H1 (cell line): ENCODE data around the gene BPIFB3. TPM values are rescaled to one million over a fixed set of nuclear protein-coding genes. Genes with fewer than 3 reads are reported as not detected.

Experiments used
- CTCF ChIA-PET: fragments of 300-600 bp; sonication (Branson Sonifier 250); formaldehyde crosslinking; loops from one replicate; lab custom pipeline; 2021; ENCODE audit not compliant: partially characterized antibody; lab: Charles Lee
- POLR2A ChIA-PET: fragments of 300-600 bp; sonication (Branson Sonifier 250); formaldehyde crosslinking; loops from one replicate; lab custom pipeline; 2021; ENCODE audit warnings: inconsistent platforms; ENCODE audit not compliant: partially characterized antibody; lab: Charles Lee
- DNase-seq, 2 experiments: peaks; one replicate each; pipeline versions ENCODE4 v3.0.0 to v3.0.0-alpha.2; 2010 to 2022; ENCODE audit warnings: low spot score in 2 of 2, low read depth in 1 of 2, mixed read lengths in 1 of 2
- FAIRE-seq: peaks from 2 replicates; lab custom pipeline; 2011; peaks lifted over from hg19 to GRCh38; lab: Jason Lieb, UNC
- H2AFZ ChIP-seq: 2 replicates; pipeline ENCODE4 v1.8.1; 2012; ENCODE audit warnings: low read length, inconsistent platforms
- H2AK5ac ChIP-seq: 2 replicates; pipeline ENCODE4 v1.6.1; 2013; ENCODE audit warnings: low read depth, low read length
- H2BK120ac ChIP-seq: replicated peaks from 2 replicates; pipeline ENCODE3; 2013; ENCODE audit warnings: low read depth, low read length, inconsistent platforms
- H2BK12ac ChIP-seq: 2 replicates; pipeline ENCODE4 v1.6.1; 2013; ENCODE audit warnings: low read depth, low read length
- H2BK15ac ChIP-seq: 2 replicates; pipeline ENCODE4 v1.6.1; 2013; ENCODE audit warnings: low read length
- H2BK20ac ChIP-seq: 2 replicates; pipeline ENCODE4 v1.6.1; 2013; ENCODE audit warnings: low read length
- H2BK5ac ChIP-seq: 2 replicates; pipeline ENCODE4 v1.6.1; 2013; ENCODE audit warnings: low read depth, low read length
- H3K14ac ChIP-seq: 2 replicates; pipeline ENCODE4 v1.6.1; 2013; ENCODE audit warnings: inconsistent platforms; ENCODE audit not compliant: insufficient read length
- H3K18ac ChIP-seq: 2 replicates; pipeline ENCODE4 v1.6.1; 2013; ENCODE audit warnings: low read length; ENCODE audit errors: extremely low read depth
- H3K23ac ChIP-seq: 2 replicates; pipeline ENCODE4 v1.6.1; 2013; ENCODE audit warnings: inconsistent platforms; ENCODE audit not compliant: insufficient read length
- H3K23me2 ChIP-seq: 2 replicates; pipeline ENCODE4 v1.6.1; 2013; ENCODE audit warnings: low read depth, low read length
- H3K27ac ChIP-seq: 2 replicates; pipeline ENCODE4 v1.6.1; 2011; ENCODE audit warnings: low read depth, low read length, inconsistent platforms
- H3K27me3 ChIP-seq, 4 experiments: replicated peaks in 1 of 4; 1 replicate in 1 of 4; 2 replicates in 3 of 4; pipeline versions ENCODE4 v1.6.1 to v1.8.1; 2011 to 2013; ENCODE audit warnings: low read length in 3 of 4, mild to moderate bottlenecking in 3 of 4, inconsistent platforms in 2 of 4, mixed read lengths in 2 of 4, moderate library complexity in 1 of 4; ENCODE audit not compliant: control insufficient read depth in 3 of 4, insufficient read depth in 3 of 4; ENCODE audit errors: extremely low read depth in 1 of 4
- H3K36me3 ChIP-seq, 4 experiments: 2 replicates each; pipeline versions ENCODE4 v1.6.1 to v1.8.1; 2011 to 2013; ENCODE audit warnings: mild to moderate bottlenecking in 4 of 4, low read length in 3 of 4, moderate library complexity in 2 of 4, control low read depth in 1 of 4, inconsistent platforms in 1 of 4; ENCODE audit not compliant: insufficient read depth in 4 of 4, control insufficient read depth in 2 of 4
- H3K4ac ChIP-seq: replicated peaks from 2 replicates; pipeline ENCODE3; 2013; ENCODE audit warnings: low read length, low read depth, mixed read lengths, inconsistent platforms; ENCODE audit not compliant: insufficient read length
- H3K4me1 ChIP-seq, 4 experiments: replicated peaks in 1 of 4; 1 replicate in 1 of 4; 2 replicates in 3 of 4; pipeline versions ENCODE4 v1.6.1 to v1.8.1; 2011 to 2013; ENCODE audit warnings: low read length in 3 of 4, inconsistent platforms in 2 of 4, mixed read lengths in 1 of 4; ENCODE audit not compliant: insufficient read depth in 4 of 4, control insufficient read depth in 3 of 4
- H3K4me2 ChIP-seq, 2 experiments: 2 replicates each; pipeline versions ENCODE4 v1.6.1 to v1.8.1; 2011 to 2013; ENCODE audit warnings: low read depth in 2 of 2, low read length in 2 of 2, control low read depth in 1 of 2, inconsistent platforms in 1 of 2, mild to moderate bottlenecking in 1 of 2; ENCODE audit not compliant: insufficient read depth in 1 of 2
- H3K4me3 ChIP-seq, 4 experiments: fragments of 200-600, 300-600 bp in 1 of 4; sonication (generic), shearing (Covaris generic), sonication (Bioruptor Twin) in 1 of 4; 2 replicates each; pipeline versions ENCODE4 v1.5.1 to v1.8.1; 2011 to 2016; ENCODE audit warnings: low read length in 4 of 4, low read depth in 3 of 4, control low read depth in 2 of 4, inconsistent platforms in 2 of 4, mild to moderate bottlenecking in 2 of 4, mixed read lengths in 1 of 4, moderate library complexity in 1 of 4; ENCODE audit not compliant: insufficient read depth in 2 of 4; ENCODE audit errors: extremely low read depth in 1 of 4
- H3K56ac ChIP-seq: replicated peaks from 2 replicates; pipeline ENCODE3; 2013; ENCODE audit warnings: low read depth, mild to moderate bottlenecking, mixed read lengths, low read length, inconsistent platforms; ENCODE audit not compliant: insufficient read length
- H3K79me1 ChIP-seq: 2 replicates; pipeline ENCODE4 v1.6.1; 2013; ENCODE audit warnings: low read depth, low read length, control low read depth
- H3K79me2 ChIP-seq, 2 experiments: 2 replicates each; pipeline versions ENCODE4 v1.6.1 to v1.8.1; 2012 to 2013; ENCODE audit warnings: low read length in 2 of 2, mild to moderate bottlenecking in 2 of 2, inconsistent platforms in 1 of 2; ENCODE audit not compliant: insufficient read depth in 2 of 2, control insufficient read depth in 1 of 2
- H3K9ac ChIP-seq, 4 experiments: replicated peaks in 1 of 4; 1 replicate in 1 of 4; 2 replicates in 3 of 4; pipeline versions ENCODE4 v1.6.1 to v1.8.1; 2011 to 2013; ENCODE audit warnings: low read depth in 3 of 4, low read length in 3 of 4, control low read depth in 2 of 4, mild to moderate bottlenecking in 2 of 4, moderate library complexity in 2 of 4, inconsistent platforms in 1 of 4; ENCODE audit errors: extremely low read depth in 1 of 4
- H3K9me3 ChIP-seq, 2 experiments: 2 replicates each; pipeline versions ENCODE4 v1.6.1 to v1.8.1; 2012 to 2013; ENCODE audit warnings: mild to moderate bottlenecking in 2 of 2, moderate library complexity in 2 of 2, control low read depth in 1 of 2, inconsistent platforms in 1 of 2, low read depth in 1 of 2, low read length in 1 of 2, mixed read lengths in 1 of 2; ENCODE audit not compliant: insufficient read depth in 2 of 2
- H4K20me1 ChIP-seq, 2 experiments: replicated peaks in 1 of 2; 2 replicates each; pipeline versions ENCODE3 to v1.8.1; 2011 to 2013; ENCODE audit warnings: inconsistent platforms in 2 of 2, low read length in 2 of 2, mild to moderate bottlenecking in 1 of 2; ENCODE audit not compliant: insufficient read depth in 2 of 2, control insufficient read depth in 1 of 2
- H4K5ac ChIP-seq: 2 replicates; pipeline ENCODE4 v1.6.1; 2013; ENCODE audit warnings: low read length, low read depth, mixed read lengths, inconsistent platforms; ENCODE audit not compliant: insufficient read length
- H4K8ac ChIP-seq: 2 replicates; pipeline ENCODE4 v1.8.0; 2013; ENCODE audit warnings: mild to moderate bottlenecking, moderate library complexity, low read length, inconsistent platforms; ENCODE audit not compliant: insufficient read depth; ENCODE audit errors: extremely low read depth
- H4K91ac ChIP-seq: replicated peaks from 2 replicates; pipeline ENCODE3; 2013; ENCODE audit warnings: low read length, mixed read lengths, inconsistent platforms; ENCODE audit not compliant: insufficient read length
- EGR1 ChIP-seq: IDR thresholded peaks from 2 replicates; pipeline ENCODE4 v1.6.1; 2011; ENCODE audit warnings: low read depth, low read length, borderline replicate concordance
- SIX5 ChIP-seq: IDR thresholded peaks from 2 replicates; pipeline ENCODE4 v1.6.1; 2011; ENCODE audit warnings: mild to moderate bottlenecking, low read depth, low read length
- SP1 ChIP-seq: IDR thresholded peaks from 2 replicates; pipeline ENCODE4 v1.6.1; 2011; ENCODE audit warnings: low read depth, low read length
- YY1 ChIP-seq: IDR thresholded peaks from 2 replicates; pipeline ENCODE4 v1.6.1; 2011; ENCODE audit warnings: low read depth, mild to moderate bottlenecking, low read length
- WGBS, 2 experiments: shearing (Covaris generic) in 1 of 2; methylation state at CpG; one replicate each; pipeline versions ENCODE4 v1.1.6 to v1.1.7; 2013 to 2015; ENCODE audit warnings: low lambda C conversion rate in 2 of 2, mixed read lengths in 2 of 2, inconsistent platforms in 1 of 2, low coverage in 1 of 2, missing lambda C conversion rate in 1 of 2; ENCODE audit not compliant: insufficient replicate concordance in 2 of 2, insufficient coverage in 1 of 2, insufficient read length in 1 of 2; ENCODE audit errors: extremely low coverage in 1 of 2, missing lambda C conversion rate in 1 of 2; 5-methylcytosine and 5-hydroxymethylcytosine counted together
- polyA plus RNA-seq, 7 experiments: library from polyadenylated mRNA; depleted of rRNA in 3 of 7; stranded (reverse) in 5 of 7; unstranded in 2 of 7; fragments of >200 nt in 5 of 7; fragments of 200-250 nt in 2 of 7; gene quantifications; 1 replicate in 5 of 7; 2 replicates in 1 of 7; 4 replicates in 1 of 7; pipeline versions ENCODE4 v1.2.1 to v1.2.3, GENCODE V29; 2011 to 2013; ENCODE audit warnings: missing spikeins in 2 of 7, mixed read lengths in 2 of 7
- total RNA-seq: library from RNA; stranded (reverse); fragmentation: NEBNext Ultra II Directional; extraction: Animal tissue kit (Norgen Biotek cat#: 25700); gene quantifications from 2 replicates; pipeline ENCODE4 v1.2.1, GENCODE V29; 2021

BPIFB3 gene
- total and polyA plus RNA-seq, 2 of the 8 experiments (the other 6 are each of a cell fraction or from before 2014, with no cell fraction given), result not detected

- no peaks in the 10 kb centered on the region for H3K9me3 ChIP-seq
- H3K27ac ChIP-seq, result no peak overlapping the region
- H2BK15ac ChIP-seq, result no peak overlapping the region
- no peak overlapping the region for H3K4ac ChIP-seq
- H4K20me1 ChIP-seq, result no peaks in the 10 kb centered on the region
- H2BK120ac ChIP-seq, result no peak overlapping the region
- H3K9ac ChIP-seq, result no peak overlapping the region
- H4K5ac ChIP-seq, result no peak overlapping the region
- ChIA-PET CTCF (interaction anchor here (0.9 to 4.7 kb wide), 26 partner anchors 11 to 225 kb away, joined by 3 to 32 read pairs (median 6); partner anchors contain the start of gene SUN5), POLR2A (no interaction called here)
- H3K4me3 ChIP-seq, result no peak overlapping the region
- no peaks in the 10 kb centered on the region for H3K36me3 ChIP-seq
- no peak overlapping the region for H2BK20ac ChIP-seq
- H2AFZ ChIP-seq, result no peak overlapping the region
- H4K91ac ChIP-seq, result no peak overlapping the region
- no peak for FAIRE-seq
- no peak overlapping the region for H3K14ac ChIP-seq
- no peak overlapping the region for H2AK5ac ChIP-seq
- no peak overlapping the region for H4K8ac ChIP-seq
- H3K79me2 ChIP-seq, result no peaks in the 10 kb centered on the region
- H3K4me1 ChIP-seq, result no peaks in the 10 kb centered on the region
- 85% methylated on average over 4 of the region's 4 CpGs; no CpG with 5 or more reads in 1 of the 2 experiments for WGBS, 2 experiments
- no peak overlapping the region for H3K4me2 ChIP-seq
- no peaks in the 10 kb centered on the region for H3K79me1 ChIP-seq
- H3K23me2 ChIP-seq, result peaks cover 7% of the 10 kb centered on the region; the same call in 1 of the 2 replicates
- no peak overlapping the region for H3K18ac ChIP-seq
- no peaks in the 10 kb centered on the region for H3K27me3 ChIP-seq
- TF ChIP-seq YY1 (no peak), SP1 (no peak), SIX5 (no peak), EGR1 (no peak)
- H2BK5ac ChIP-seq, result no peak overlapping the region
- H3K56ac ChIP-seq, result no peak overlapping the region
- no peak overlapping the region for H2BK12ac ChIP-seq
- H3K23ac ChIP-seq, result no peak overlapping the region
- DNase-seq, result no peak
Observed at GRCh38 chr20:33097001-33097400, 43.3 kb downstream of the BPIFB3 start.
